A549 (cell line): Measurements from ENCODE around the gene RAB37.

Experiments
- CTCF ChIP-seq: fragments of >200 bp; sonication (Bioruptor Twin); formaldehyde crosslinking; IDR thresholded peaks from 3 replicates; pipeline ENCODE4 v1.5.1; 2016
- EP300 ChIP-seq, 2 experiments: fragments of >200 bp; sonication (Bioruptor Twin); formaldehyde crosslinking; IDR thresholded peaks; 2 replicates in 1 of 2; 3 replicates in 1 of 2; pipeline ENCODE4 v1.6.1; 2016 to 2017
- MAFK ChIP-seq: fragments of 450-650 bp; IDR thresholded peaks from 2 replicates; pipeline ENCODE4 v1.6.1; 2014; ENCODE audit not compliant: partially characterized antibody
- MYC ChIP-seq: IDR thresholded peaks from 2 replicates; pipeline ENCODE4 v1.6.1; 2012; ENCODE audit warnings: mild to moderate bottlenecking, inconsistent platforms, low read length, improper control_type of control experiment, borderline replicate concordance
- POLR2A ChIP-seq: IDR thresholded peaks from 2 replicates; pipeline ENCODE4 v1.6.1; 2012; ENCODE audit warnings: mild to moderate bottlenecking, low read length
- USF2 ChIP-seq: fragments of 450-650 bp; IDR thresholded peaks from 2 replicates; pipeline ENCODE4 v1.6.1; 2014; ENCODE audit warnings: antibody characterized with exemption

GRCh38 chr17:74772053-74772452 is 35.0 kb downstream of the RAB37 start:
- TF ChIP-seq CTCF, result no peak
- TF ChIP-seq EP300 (IDR thresholded peaks at IDR 0.05), result no peak
- no peak for TF ChIP-seq MAFK
- TF ChIP-seq MYC, result no peak
- no peak for TF ChIP-seq POLR2A
- no peak for TF ChIP-seq USF2
